ENCODE data around the gene PC.

The PC gene

DNA sequence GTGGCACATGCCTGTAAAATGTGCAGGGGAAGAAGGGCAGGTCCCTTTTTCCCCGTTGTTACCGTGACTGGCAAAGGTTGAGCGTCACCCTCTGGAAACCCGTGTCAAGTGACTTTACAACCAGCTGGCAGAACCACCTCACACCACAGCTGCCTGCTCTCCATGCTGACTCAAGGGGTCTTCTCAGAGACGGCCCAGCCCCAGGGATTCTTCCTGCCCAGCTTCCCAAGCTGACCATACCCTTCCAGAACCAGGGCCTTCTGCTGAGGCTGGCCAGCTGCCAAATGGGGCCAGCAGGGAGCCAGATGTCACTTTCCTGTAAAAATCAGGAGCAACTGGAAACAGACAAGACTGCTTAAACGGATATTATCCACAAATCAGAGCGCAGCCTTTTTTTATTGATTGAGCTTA, 6.3 kb downstream of the PC start:
- DNase-seq (ENCODE audit: low read depth), result no peak

GRCh38 chr11:66951135-66951534, 7.0 kb downstream of the PC start:
- no peak for DNase-seq (ENCODE audit: low read depth)

- peak; percentile 90 for DNase-seq (ENCODE audit: low read depth)
Measured at GRCh38 chr11:66950112-66950535, 8.1 kb downstream of the PC start.

GRCh38 chr11:66938582-66939135, 19.5 kb downstream of the PC start:
- DNase-seq (ENCODE audit: low read depth), result no peak

- no peak for DNase-seq (ENCODE audit: low read depth)
Measured at GRCh38 chr11:66937193-66937733, 20.9 kb downstream of the PC start.

GRCh38 chr11:66936311-66936711, 21.9 kb downstream of the PC start:
- no peak for DNase-seq (ENCODE audit: low read depth)

DNA sequence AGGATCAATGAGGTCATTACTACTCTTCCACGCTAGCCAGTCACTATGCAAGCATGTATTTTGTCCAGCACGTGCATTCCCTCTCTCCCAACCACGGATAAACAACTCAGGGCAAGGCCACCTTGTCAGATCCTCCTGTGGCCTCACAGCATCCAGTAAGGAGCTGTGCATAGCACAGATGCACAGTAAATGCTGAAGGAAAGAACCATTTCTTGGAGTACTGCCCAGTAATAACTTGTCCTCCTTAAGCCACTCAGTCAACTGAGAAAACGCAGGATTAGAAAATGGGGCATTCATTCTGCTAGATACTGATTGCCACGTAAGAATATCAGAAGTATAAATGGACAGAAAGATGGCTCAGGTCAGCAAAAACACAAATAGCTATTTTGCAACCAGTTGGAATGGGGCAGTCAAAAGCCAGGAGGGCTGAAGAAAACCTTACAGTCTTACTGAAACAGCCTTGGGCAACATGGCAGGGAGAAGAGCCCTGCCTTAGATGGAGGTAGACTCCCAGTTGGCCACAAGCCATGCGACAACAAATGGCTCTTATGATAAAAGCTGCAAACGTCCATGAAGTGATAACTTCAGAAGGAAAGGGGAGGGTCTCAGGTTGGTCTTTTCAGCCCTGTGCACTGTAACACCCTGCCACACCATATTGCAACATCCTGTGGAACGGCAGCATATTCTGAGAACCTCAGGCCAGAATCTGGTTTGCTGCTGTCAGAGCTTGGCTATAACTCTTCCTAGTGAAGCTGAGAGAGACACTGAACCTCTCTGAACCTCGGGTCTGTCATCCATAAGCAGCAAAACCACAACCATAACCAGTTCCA, 23.0 kb downstream of the PC start:
- DNase-seq (ENCODE audit: low read depth), result no peak

GRCh38 chr11:66933531-66933930, 24.7 kb downstream of the PC start:
- DNase-seq (ENCODE audit: low read depth), result no peak

DNA sequence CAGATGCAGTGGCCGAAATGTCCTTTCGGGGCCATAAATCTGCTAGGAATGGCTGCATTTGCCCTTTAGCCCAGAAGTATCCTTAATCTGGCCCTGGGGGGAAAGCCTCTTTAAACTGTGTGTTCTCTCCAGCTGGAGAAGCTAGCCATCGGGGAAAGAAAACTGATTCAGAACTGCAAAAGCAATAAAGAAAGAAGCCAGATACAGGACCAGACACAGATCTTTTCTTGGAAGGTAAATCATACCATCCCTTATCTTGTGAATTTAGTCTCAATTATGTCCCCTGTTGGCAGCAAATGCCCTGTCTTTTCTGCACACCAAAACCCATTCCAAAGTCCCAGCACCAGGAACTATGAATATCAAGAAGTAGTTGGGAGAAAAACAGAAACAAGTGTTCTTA, 25.6 kb downstream of the PC start:
- no peak for DNase-seq (ENCODE audit: low read depth)

DNA sequence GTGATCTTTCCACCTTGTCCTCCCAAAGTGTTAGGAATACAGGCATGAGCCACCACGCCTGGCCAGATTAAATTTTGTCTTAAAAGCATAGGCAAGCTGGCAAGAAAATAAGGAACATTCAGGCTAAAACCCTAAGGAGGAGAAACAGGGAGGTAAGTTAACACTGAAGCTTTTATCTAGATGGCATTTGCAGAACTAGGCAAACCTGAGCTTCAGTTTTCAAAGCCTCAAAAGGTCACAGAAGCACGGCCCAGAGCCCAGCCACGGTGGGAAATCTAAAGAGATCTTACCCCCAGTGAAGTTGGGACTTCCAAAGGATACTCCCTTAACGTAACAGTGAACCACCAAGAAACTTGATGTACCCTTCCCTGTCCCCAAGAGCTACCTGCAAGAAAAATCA, 28.4 kb downstream of the PC start:
- no peak for DNase-seq (ENCODE audit: low read depth)

- no peak for DNase-seq (ENCODE audit: low read depth)
Measured at GRCh38 chr11:66924272-66924671, 33.9 kb downstream of the PC start.

DNA sequence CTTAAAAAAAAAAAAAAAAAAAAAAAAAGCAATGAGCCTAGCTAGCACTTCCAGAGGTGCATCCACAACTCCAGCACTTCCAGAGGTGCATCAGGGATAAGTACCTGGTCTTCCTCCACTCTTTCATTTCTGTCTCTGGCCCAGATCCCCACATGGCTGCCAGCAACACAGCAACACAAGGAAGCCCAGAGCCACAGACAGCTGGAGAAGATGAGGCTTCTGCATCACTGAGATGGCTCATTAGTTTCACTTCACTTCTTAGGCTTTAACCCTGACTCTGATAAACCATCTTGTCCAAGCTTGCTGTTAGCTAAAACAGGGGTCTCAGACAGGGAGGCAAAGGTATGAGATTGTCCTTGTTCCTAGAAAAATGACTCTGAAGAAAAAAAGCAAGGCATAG, 35.6 kb downstream of the PC start:
- DNase-seq (ENCODE audit: low read depth), result no peak

DNA sequence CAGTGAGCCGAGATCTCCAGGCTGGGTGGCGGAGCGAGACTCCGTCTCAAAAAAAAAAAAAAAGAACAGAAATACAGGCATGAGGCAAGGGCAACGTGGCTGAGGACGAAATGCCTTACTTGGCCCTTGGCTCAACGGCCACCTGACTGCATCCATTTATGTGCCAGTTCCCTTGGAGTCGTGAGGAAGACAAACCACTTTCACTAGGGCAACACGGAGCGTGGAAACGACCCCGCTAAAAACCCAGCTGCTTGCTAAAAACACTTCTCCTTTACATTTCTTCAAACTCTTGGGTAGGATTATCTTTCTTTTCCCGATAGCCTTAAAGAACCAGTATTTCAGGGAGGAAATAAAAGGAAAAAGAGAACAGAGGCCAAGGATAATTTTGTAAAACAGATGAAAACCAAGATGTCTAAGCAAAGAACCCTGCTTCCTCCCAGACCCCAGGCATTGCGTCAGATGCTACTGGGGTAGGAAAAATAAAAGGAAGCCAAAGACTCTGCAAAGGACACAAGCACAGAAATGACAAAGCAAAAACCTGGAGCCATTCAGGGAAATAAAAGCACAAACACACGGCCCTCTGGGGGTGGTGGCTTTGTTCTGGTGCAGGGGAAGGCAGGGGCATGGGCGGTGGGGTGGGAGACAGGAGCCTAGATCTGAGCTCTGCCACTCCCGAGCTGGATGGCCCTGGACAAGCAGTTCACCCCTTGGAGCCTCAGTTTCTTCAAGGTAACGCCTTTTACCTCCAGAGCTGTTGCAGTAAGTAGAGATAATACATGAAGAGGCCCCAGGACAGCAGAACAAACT, 37.0 kb downstream of the PC start:
- DNase-seq (ENCODE audit: low read depth), result no peak

DNA sequence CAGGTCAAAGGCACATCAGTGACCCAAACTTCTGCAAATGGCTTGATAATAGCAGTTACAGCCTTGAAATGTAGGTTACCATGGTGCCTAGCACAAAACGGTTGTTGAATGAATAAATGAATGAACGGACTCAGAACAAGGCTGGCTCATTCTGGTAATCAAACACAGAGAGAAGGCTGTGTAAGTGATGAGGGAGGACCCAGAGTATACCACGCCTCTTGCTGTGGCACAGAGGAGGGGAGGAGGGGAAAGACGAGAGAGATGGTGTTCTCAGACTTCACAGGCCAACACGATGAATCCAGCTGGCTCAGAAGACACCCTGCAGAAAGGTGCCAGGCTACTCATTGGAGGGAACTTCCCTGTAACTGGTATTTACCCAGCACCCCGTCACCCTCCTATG, 38.3 kb downstream of the PC start:
- DNase-seq (ENCODE audit: low read depth), result no peak

GRCh38 chr11:66918741-66919140, 39.4 kb downstream of the PC start:
- no peak for DNase-seq (ENCODE audit: low read depth)

GRCh38 chr11:66915866-66916265, 42.3 kb downstream of the PC start:
- DNase-seq (ENCODE audit: low read depth), result no peak

- DNase-seq (ENCODE audit: low read depth), result no peak
Measured at GRCh38 chr11:66915046-66915832, 42.9 kb downstream of the PC start.

- no peak for DNase-seq (ENCODE audit: low read depth)
Measured at GRCh38 chr11:66914505-66914904, 43.7 kb downstream of the PC start.

GRCh38 chr11:66912911-66913310, 45.3 kb downstream of the PC start:
- no peak for DNase-seq (ENCODE audit: low read depth)

GRCh38 chr11:66912361-66912760, 45.8 kb downstream of the PC start:
- no peak for DNase-seq (ENCODE audit: low read depth)

DNA sequence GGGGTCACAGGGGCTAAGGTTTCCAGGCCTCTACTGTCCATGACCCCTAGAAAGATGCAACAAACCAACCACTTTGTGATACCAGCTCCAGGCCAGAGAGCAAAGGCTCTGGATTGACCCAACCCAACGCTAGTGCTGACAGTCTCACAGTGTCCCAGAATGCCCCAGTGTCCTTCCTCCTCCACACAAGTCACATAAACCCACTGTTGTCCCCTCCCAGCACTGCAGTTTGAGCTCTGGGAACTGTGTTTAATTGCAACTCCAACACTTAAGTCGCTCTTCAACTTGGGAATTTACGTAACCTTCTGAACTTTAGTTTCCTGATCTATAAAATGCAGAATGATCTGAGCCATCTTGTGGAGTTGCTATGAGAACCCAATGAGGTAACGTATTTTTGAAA, 47.5 kb downstream of the PC start:
- no peak for DNase-seq (ENCODE audit: low read depth)

GRCh38 chr11:66910016-66910415, 48.2 kb downstream of the PC start:
- DNase-seq (ENCODE audit: low read depth), result no peak

Measured in ELR (cell line).